IPS-NIHi7 (cell line): ENCODE data around the gene VANGL2.
A peak's percentile ranks its signal among the peaks of the same experiment; 100 is the strongest.

Source experiments
- DNase-seq: peaks from one replicate; pipeline ENCODE4 v3.0.0; 2012; ENCODE audit warnings: mixed read lengths; ENCODE audit errors: extremely low spot score

The VANGL2 gene

DNA sequence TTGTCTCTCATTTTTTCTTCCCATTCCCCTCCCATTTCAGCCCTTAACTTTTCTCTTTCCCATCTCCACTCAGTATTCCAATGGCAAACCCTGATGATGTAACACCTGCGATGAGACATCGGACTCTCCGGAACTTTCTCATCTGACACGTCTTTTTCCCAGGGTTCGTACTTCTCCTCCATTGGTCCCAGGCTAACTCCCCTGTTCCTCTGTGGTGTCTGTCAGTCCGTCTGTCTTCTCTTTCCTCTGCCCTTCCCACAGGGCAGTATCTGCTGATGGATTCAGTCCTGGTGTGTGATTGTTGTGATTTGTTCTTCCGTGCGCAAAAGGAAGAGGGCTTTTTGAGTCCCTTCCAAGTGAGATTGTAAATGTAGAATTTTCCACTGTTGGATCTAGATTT lies 27.7 kb downstream of the VANGL2 start:
- no peak for DNase-seq

DNA sequence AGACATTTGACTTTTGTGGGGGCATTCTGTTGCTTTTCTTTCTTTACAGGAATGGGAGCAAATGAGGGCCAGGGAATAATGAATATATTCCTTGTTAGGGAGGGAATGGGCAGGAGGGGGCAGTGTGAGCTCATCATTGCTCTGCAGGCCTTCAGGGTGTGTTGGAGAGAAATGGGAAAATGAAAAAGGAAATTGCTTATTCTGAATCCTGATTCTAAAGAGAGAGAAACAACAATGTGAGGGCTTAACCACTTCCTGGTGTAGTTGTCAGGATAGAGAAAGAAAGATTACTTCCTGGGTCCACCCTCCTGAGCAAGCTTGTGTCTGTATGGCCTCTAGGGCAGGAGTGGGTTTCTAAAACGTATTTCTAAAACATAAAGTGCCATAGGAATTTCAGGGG lies 28.3 kb downstream of the VANGL2 start:
- peak; percentile 73 for DNase-seq

DNA sequence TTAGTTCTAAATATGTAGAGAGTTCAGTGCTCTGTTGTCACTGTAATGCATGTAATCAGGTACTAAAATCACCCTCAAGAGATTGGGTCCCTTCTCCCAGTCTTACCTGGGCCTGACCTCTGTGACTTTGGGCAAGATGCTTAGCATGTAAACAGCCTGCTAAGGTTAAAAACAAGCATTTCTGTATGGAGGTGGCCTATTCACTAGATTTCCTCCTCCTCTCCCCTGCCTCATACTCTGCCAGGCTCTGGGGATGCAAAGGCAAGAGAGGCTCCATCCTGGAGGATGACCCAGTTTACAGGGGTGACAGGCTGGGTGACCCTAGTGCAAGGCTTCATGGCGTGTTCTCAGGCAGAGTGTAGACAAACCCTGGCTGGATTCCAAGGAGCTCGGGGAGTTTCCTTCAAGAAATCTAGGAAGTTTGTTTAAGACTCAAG lies 28.8 kb downstream of the VANGL2 start:
- no peak for DNase-seq

DNA sequence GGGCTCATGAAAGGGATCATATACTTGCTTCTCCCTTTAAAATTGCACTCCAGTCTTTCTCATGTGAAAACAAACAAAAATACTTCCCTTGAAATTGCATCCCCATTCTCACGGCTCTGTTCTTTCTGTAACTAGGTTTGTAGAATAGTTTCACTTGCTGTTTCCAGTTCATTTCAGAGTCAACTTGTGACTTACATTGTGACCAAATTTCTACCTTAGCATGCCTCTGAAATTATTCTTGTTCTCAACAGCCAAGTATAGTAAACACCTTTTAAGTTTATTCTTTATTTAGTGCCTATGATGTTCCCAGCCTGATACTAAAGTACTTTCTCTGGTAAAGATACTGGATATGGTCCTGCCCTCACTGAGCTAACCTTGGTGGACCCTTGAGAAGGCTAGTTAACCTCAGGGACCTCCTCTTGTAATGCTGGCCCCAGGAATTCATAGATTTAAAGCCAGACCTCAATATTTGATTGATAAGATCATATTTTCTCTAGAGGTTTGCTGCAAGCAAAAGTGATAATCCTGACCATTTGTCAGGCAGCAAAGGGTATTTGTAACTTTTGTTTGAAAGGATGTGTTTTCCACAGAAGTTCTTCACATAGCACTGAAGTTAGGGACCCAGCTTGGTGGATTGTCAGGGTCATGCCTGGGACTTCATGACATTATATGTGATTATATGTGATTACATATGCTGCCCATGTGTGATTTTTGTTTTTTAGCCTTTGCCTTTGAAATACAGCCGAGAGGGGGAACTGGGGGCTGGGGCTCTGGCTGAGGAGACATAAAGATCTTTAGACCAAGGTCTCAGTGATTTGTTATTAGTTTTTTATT lies 29.6 kb downstream of the VANGL2 start:
- no peak for DNase-seq

DNA sequence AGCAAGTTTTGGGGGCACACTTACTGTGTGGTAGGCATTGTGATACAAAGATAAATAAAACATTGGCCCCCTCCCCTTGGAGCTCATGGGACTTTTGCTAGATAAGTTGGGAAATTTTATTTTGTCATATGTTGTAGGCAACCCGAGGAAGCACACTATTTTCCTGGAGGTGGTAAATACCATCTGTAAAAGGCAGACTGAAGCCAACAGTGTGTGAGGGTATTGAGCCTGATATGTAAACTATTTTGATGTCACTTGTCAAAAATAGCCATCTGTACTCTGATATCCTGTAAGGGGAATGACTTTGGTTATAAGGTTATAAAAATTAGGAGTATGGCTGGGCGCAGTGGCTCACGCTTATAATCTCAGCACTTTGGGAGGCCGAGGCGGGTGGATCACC lies 30.6 kb downstream of the VANGL2 start:
- no peak for DNase-seq

DNA sequence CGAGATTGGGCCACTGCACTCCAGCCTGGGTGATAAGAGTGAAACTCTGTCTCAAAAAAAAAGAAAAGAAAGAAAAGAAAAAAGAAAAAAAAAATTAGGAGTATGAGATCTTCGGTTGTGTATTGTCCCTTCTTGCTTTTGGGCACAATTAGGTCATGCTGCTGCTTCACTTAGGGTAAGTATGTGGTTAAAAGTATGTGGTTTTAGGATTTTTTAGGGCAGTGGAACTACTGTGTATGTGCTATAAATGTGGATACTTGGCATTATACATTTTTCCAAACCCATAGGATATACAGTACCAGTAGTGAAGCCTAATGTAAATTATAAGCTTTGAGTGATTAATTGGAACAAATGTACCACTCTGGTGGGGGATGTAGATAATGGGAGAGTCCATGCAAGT lies 31.2 kb downstream of the VANGL2 start:
- DNase-seq, result no peak

DNA sequence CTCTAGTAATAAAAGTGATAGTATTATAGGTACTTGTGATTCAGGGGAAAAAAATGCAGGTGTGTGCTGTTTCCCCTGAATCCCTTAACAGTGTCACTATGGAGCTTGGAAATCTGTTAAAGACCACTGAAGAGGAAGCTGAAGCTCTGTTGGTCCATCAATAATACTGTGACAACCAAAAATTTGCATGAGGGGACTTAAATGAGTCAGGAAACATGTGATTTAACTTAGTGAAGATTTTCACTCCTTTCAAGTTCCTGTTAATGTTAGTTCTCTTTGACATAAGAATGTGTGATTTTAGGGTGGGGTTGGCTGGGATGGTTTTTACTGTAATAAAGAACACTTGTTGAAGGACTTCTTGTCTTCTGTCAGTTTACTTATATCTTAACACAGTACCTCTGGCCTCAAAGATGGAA lies 32.0 kb downstream of the VANGL2 start:
- DNase-seq, result no peak

DNA sequence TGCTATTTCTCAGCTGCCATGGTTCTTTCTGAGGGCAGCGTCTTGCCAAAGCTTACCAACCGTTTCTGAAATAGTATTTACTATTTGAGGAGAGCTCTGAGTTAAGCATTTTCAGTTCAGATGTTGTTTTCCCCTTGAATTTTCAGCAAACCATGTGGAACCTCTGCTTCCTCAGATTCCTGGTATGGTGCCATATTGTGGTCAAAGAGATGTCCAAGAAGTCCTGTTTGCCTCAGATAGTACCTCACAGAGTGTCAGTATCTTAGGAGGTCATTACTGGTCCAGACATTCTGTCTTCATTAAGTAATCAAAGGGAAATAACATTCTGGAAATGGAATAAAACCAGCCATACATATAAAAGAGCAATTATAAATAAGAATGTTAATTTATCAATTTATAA lies 36.6 kb downstream of the VANGL2 start:
- DNase-seq, result no peak

DNA sequence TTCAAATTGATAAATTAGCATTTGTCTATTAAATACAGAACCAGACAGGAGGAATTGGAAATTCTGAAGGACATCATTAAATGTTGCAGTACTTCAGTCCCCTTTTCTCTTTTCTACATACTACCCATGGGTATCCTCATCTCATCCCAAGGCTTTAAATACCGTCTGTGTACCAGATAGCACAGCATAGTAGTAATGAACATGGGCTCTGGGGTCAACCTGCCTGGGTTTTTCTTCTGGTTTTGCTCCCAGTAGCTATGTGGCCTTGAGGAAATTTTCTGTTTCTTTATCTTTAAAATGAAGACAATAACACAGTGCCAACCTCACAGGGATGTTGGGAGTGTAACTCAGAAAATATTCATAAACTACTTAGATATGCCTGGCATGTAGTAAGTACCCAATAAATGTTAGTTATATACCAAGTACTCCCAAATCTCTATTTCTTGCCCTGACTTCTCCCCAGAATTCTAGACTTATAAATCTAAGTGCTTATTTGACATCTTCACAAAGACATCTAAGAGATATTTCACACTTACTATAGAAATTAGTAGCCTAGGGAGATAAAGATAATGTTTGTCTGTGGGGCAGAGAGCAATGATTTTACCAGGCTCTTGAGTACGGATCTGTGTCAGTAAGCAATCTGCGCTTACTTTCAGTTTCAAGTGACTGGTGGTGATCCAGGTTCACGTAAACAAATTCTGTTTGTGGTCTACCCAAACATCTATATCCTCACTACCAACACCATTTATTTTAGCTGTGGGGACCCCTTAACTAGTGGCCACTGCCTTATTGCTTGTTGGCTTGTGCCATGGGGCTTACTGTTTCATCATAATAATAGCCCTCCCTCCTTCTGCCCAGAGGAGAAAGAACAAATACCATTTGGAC lies 37.3 kb downstream of the VANGL2 start:
- DNase-seq, result no peak

DNA sequence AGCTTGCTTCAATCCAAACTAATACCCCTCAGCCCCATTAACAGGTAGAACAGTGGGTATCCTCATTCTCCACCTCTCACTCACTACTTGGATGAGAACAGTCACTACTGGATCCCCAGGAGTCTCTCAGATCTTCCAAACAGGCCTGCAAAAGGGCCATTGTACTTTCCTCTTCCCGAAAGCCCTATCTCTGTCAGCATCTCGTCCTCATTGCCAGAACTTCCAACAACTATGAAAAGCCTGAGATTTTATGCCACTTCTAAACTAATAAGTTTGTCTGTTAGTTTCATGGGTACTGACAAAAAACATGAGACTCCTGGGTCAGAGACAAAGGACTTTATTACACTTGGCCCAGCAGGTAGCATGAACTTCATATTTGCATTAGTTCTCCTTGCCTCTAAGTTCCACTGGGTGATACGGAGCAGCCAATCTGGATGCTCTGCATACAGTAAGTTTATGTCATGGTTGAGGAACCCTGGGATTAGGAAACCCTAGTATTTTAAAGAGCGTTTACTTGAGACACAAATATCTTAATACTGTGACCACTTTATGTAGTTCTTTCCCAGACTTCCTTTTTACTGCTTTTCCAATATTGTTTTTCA lies 38.1 kb downstream of the VANGL2 start:
- DNase-seq, result no peak

DNA sequence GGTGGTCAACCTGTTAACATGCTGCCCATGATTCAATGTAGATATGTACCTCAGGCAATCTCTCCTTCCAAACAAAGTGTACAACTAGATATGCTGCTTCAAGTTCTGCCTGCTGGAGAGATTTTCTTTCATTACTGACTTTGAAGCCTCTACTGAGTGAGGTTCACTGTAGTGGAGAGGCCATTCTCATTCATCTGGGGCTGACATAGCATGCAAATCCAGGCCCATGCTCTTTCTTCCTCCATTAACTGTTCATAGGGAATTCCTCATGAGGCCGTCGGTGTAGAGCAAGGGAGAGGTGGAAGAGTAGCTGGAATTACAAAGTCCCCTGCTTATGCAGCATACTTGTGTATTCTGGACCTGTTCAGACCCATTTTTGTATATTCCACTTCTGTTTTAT lies 38.6 kb downstream of the VANGL2 start:
- DNase-seq, result no peak

DNA sequence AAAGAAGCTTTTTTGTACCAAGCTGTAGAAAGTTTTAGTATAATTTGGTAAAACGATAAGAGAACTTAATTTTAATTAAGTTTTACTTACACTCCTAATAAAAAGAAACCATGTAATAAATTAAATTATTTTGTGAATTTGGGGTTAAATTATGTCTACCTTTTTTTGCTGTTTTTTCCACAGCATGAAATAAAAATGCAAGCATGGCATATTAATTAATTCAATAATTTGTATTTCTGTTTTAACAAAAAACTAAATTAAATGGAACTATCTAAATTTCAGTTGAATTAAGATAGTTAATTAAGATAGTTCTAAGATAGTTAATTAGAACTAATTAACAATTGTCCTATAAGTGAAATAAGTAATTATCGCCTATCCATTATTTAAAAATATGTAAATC lies 39.4 kb downstream of the VANGL2 start:
- DNase-seq, result no peak

DNA sequence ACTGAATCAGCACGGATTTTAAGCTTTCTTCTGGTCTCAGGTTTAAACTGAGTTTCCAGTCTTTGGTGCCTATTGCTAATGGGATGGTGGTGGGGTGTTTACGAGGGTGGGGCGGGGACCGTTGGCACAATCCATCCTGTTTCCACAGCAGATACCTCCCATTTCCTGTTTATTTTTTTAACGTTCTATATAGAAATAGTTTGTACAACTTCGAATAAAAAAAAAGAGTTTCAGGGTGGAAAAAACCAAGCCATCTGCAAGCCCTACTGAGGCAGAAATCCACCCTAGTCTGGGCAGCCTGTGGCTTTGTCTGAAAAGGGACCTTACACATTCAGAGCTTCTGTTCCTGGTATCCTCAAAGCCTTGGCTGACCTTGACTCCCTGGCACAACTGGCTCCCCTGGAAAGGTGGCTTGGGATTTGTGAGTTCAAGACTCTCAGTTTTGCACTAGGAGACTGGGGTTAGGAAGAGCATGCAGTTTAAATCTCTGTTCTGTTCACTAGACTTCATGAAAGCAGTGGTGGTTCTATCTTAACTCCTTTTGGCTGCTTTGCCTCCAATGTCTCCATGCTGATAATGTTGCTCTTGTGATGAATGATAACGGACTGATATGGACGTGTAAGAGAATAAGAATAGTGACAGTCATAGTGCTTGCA lies 46.7 kb downstream of the VANGL2 start:
- no peak for DNase-seq

DNA sequence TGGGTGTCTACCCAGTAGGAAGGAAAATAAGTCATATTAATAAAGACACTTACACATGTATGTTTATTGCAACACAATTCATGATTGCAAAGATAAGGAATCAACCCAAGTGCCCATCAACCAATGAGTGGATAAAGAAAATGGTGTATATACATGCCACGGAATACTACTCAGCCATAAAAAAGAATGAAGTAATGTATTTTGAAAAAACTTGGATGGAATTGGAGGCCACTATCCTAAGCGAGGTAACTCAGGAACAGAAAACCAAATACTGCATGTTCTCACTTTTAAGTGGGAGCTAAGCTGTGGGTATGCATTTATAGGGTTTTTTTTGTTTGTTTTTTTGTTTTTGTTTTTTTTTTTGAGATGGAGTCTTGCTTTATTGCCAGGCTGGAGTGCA lies 49.1 kb downstream of the VANGL2 start:
- no peak for DNase-seq

DNA sequence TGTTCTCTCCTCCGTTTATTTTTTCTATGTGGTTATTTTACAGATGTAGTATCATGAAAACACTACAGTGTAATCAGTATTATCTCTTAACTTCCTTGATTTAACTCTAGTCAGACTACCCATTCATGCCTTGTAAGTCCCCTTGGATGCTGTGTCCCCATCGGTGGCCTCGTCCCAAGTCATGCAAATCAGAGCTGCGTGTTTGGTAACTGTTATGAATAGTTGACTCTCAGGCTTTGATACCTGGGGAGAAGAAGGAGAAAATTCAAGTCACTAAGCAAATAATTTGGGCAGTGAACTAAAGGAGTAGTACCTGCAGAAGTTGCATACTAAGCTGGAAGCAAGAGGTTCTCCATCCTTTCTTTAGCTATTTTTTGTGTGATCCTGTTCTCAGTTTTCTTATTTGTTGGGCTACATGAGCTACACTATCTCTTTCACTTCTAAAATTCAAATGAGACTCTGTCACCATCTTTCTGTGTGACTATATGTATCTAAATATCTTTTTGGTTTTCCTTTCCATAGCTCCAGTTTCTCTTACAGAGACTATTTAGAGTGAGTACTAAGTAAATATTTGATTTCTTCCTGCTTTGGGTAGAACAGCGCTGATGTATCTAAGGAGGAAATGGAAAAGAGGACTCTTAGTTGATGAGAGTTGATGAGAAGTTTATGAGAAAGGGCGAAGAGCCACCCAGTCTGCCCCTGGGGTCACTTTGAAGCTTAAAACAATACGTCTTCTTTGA lies 50.9 kb downstream of the VANGL2 start:
- no peak for DNase-seq

DNA sequence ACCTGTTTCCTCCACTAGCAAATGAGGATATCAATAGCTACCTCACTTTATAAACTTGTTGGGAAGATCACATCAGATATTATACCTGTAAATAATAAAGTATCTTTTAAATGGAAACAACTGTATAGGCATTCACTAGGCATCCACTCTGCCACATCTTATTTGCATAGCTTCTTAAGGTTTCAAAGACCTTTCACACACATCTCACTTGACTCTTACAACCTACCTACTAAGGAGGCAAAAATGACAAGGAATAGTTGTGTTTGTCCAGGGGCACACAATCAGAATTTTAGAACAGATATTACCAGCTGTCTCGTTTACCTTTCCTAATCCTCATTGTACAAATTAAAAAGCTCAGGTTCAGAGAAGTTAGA lies 51.5 kb downstream of the VANGL2 start:
- no peak for DNase-seq

DNA sequence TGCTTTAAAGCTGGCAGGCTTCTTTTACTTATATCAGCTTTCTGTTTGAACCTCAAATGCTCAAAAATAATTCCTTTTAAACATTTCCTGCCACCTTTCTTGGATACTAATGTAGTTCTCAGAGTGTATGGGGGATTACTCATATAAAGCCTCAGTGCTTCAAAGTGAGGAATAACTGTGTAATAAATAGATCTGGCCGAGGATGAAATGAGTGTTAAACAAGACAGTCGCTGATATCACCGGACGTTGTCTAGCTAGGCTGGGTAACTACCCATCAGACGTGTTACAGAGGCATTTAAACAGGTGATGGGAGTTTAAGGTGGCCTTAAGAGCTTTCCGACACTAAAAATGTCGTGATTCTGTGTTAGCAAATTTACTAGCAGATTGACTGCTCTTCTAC lies 53.1 kb downstream of the VANGL2 start:
- no peak for DNase-seq

DNA sequence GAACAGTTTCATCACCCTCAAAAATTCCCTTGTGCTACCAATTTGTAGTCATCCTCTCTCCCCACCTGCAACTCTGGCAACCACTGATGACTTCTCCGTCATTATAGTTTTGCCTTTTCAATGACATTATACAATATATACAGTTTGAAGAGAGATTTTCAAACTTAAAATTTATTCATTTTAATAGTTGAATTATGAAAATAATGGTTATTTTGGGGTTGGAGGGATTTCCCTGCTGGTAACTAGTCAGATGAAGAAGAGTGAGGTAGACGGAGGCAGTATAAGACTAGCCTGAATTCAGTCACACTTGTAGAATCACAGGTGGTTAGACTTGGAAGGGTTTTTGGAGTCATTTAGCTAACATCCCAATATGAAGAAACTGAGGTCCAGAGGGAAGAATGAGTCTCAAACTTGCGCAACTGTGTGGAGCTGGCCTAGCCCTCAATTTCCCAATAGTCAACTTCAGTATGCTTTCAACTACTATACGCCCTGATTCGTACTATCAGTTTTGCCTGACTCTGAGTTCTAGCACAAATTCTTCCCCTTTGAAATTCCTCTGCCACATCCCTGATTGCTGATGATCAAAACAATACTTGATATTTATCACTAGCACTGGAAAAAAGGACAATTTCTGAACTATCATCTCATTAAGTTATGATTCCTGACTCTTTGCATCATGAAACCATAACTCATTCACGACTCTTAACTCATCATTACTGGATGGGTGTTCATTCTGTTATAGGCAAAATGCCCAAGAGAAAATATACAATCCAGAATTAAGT lies 54.2 kb downstream of the VANGL2 start:
- DNase-seq, result no peak

DNA sequence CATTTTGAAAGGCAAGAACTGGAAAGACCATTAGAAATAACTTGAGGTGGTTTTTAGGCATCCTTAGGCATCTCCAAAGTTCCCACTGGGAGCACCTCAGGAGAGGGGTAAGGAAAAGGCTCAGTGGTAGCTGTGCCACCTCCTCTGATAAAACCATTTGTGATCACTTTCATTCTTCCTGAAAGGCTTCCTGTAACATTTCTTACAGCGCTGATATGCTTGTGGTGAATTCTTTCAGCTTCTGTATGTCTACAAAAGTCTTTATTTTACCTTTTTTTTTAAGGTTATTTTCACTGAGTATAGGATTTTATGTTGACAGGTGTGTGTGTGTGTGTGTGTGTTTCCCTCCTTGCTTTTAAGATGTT lies 54.8 kb downstream of the VANGL2 start:
- no peak for DNase-seq

DNA sequence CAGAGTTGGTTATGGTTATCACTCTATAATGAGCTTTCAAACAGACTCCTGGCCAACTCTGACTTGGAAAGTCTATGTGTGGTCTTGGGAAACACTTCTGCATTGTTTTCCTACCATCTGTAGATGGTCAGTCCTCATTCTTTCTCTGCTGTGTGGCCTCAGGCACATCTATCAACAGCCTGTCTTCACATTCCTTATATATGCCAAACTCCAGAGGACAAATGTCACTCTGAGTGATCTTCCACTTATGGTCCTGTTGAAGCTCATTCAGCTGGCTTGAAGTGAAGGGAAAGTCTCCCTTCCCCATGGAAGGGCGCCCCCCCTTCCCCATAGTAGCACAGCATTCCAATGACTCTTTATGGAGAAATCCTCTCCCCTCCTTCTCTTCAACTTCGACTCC lies 58.7 kb downstream of the VANGL2 start:
- no peak for DNase-seq

DNA sequence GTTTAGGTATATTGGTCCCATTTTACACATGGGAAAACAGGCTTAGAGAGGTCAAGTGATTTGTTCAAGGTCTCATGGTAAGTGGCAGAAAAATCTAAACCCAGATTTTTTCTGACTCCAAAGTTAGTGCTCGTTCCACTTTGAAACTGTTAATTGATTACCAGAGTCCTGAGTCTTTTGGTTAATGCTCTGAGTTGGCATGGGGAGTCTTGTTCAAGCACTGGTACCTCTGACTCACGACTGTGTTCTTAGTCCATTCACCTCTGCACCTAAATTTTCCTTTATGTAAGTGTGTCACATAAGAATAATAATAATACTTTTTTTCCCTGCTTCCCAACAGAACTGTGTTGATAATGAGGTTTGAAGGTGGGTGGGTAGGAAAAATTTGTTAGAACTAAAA lies 59.3 kb downstream of the VANGL2 start:
- DNase-seq, result no peak
